IPS DF 6.9 (cell line): ENCODE data around the gene ZNF586.
"Not testable (repeated sequence)": the region's sequence is repeated elsewhere in the genome, so short reads cannot be mapped to it uniquely, and the experiment has no call there.

Experiments
- DNase-seq: peaks from one replicate; pipeline ENCODE4 v3.0.0-alpha.2; 2013; ENCODE audit warnings: low read depth, low spot score
- H3K27ac ChIP-seq: one replicate; pipeline ENCODE4 v1.5.1; 2013; ENCODE audit warnings: low read length, control low read depth
- H3K27me3 ChIP-seq: 2 replicates; pipeline ENCODE4 v1.6.1; 2013; ENCODE audit warnings: mild to moderate bottlenecking, low read length; ENCODE audit not compliant: control insufficient read depth, insufficient read depth
- H3K36me3 ChIP-seq: 2 replicates; pipeline ENCODE4 v1.6.1; 2013; ENCODE audit warnings: low read length; ENCODE audit not compliant: control insufficient read depth, insufficient read depth
- H3K4me1 ChIP-seq: 2 replicates; pipeline ENCODE4 v1.6.1; 2013; ENCODE audit warnings: low read length; ENCODE audit not compliant: control insufficient read depth, insufficient read depth
- H3K4me3 ChIP-seq: 2 replicates; pipeline ENCODE4 v1.5.1; 2013; ENCODE audit warnings: mild to moderate bottlenecking, low read length
- H3K9me3 ChIP-seq: 2 replicates; pipeline ENCODE4 v1.6.1; 2013; ENCODE audit warnings: low read length, inconsistent platforms; ENCODE audit not compliant: control insufficient read depth, insufficient read depth
- WGBS: extraction: QIAGEN DNeasy Blood & Tissue Kit; methylation state at CpG from one replicate; pipeline ENCODE4 v1.1.7; 2013; ENCODE audit warnings: mixed read lengths, missing lambda C conversion rate; ENCODE audit not compliant: insufficient read length, insufficient coverage; 5-methylcytosine and 5-hydroxymethylcytosine counted together

Gene ZNF586

DNA sequence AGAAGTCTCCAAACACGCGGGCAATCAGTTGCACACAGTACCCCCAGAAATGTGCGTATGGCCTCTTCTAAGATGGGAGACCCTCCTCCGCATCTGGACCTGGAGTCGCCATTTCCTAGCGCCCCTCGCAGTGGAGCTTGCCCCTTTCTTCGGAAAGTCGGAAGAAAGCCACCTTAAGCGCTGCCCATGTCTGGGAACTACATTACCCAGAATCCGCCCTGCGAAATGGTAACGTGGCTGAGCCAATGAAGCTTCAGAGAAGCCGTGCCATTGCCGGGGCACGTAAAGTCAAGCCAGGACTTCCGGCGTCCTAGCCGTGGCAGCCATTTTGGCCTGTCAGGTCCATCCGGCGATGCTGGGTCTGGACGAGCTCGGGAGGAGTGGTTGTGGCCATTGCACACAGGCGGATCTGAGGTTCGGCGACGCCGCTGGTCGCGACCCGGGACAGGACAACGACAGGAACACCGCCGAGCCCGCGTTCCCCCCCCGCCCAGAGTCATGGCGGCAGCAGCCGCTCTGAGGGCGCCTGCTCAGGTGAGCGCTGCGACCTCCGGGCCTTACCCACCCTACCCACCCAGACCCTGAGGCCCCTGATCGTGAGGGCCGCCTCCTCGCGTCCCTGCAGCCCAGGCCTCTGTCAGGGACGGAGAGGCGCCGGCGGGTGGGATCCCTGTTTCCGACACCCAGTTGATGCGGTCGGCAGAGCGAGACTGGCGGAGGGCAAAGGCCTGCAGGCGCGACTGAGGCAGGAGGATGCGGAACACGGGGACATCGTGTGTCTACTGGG, at the start of gene ZNF586:
Gene ZNF586, plus strand, starts transcription at position 332 of the 787 bp plus-strand sequence. Its CDS starts 167 bp downstream, at position 499.
- no CpG with 5 or more reads among the region's 61 CpGs for WGBS
- no peaks in the 10 kb centered on the region for H3K4me1 ChIP-seq
- DNase-seq = peak; percentile 95
- peak within 1 kb of the TSS; percentile 75 for H3K4me3 ChIP-seq
- no peaks in the 10 kb centered on the region for H3K9me3 ChIP-seq
- no peaks in the 10 kb centered on the region for H3K27me3 ChIP-seq
- no peaks in the 10 kb centered on the region for H3K36me3 ChIP-seq
- no peak within 1 kb of the TSS for H3K27ac ChIP-seq

DNA sequence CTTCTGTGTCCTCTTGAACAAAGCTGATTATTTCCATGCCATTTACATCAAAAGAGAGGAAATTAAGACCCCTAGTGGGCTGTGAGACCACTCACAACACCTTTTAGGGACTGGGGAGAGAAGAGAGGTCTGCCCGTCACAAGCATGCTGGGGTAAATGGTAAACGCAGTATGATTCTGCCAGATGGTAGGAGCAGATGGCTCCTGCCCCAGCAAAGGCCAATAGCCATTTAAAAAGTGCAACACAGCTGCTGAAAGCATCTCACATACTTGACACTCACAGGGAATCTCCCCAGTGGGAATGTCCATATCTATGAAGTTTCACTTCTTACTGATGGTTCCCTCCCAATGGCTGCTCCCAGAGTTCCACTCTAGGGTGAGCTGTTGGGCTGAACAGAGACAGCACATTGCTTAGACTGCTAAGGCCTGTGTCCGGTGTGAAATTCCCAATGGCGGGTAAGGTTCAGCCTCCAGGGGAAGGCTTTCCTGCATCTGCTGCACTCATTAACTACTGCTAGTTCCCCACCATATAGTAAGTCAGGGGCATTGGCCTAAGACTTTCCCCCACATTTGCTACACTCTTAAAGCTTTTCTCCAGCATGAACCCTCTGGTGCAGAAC, 49.5 kb upstream of the ZNF586 start:
- no peak overlapping the region for H3K4me3 ChIP-seq
- peaks cover 2% of the 10 kb centered on the region; the same call in 1 of the 2 replicates for H3K4me1 ChIP-seq
- no CpG with 5 or more reads among the region's 4 CpGs for WGBS
- H3K9me3 ChIP-seq = no peaks in the 10 kb centered on the region
- no peaks in the 10 kb centered on the region for H3K27me3 ChIP-seq
- peaks cover 13% of the 10 kb centered on the region; the same call in 1 of the 2 replicates for H3K36me3 ChIP-seq
- no peak overlapping the region for H3K27ac ChIP-seq
- DNase-seq = no peak

- WGBS = no CpG with 5 or more reads among the region's 10 CpGs
Observed at GRCh38 chr19:57720878-57721277, 48.6 kb upstream of the ZNF586 start.

GRCh38 chr19:57738320-57738719, 31.2 kb upstream of the ZNF586 start:
- not testable (repeated sequence) for H3K4me1 ChIP-seq, DNase-seq, H3K27me3 ChIP-seq, H3K9me3 ChIP-seq, H3K27ac ChIP-seq, H3K4me3 ChIP-seq, H3K36me3 ChIP-seq
- no CpG with 5 or more reads among the region's 10 CpGs for WGBS

More at GRCh38 chr19:57720878-57721277, 48.6 kb upstream of the ZNF586 start:
- no peaks in the 10 kb centered on the region for H3K27me3 ChIP-seq
- peaks cover 13% of the 10 kb centered on the region; the same call in 1 of the 2 replicates for H3K36me3 ChIP-seq
- H3K4me3 ChIP-seq = no peak overlapping the region
- H3K27ac ChIP-seq = no peak overlapping the region
- no peak for DNase-seq
- H3K4me1 ChIP-seq = peaks cover 2% of the 10 kb centered on the region; the same call in 1 of the 2 replicates
- no peaks in the 10 kb centered on the region for H3K9me3 ChIP-seq

- not testable (repeated sequence) for H3K4me3 ChIP-seq, H3K27me3 ChIP-seq, H3K27ac ChIP-seq, H3K9me3 ChIP-seq, DNase-seq, H3K36me3 ChIP-seq, H3K4me1 ChIP-seq
- WGBS = no CpG with 5 or more reads among the region's 7 CpGs
Observed at GRCh38 chr19:57738770-57739169, 30.7 kb upstream of the ZNF586 start.

GRCh38 chr19:57746580-57747471, 22.6 kb upstream of the ZNF586 start, which contains the start of gene ZNF776:
TSS of gene ZNF776 (plus strand) at chr19:57746815. CDS start at chr19:57747059, 244 bp downstream.
- Histone ChIP-seq H3K9me3 (no peaks in the 10 kb centered on the region), H3K27ac (no peak within 1 kb of the TSS), H3K36me3 (peaks cover 4% of the 10 kb centered on the region; the same call in 1 of the 2 replicates), H3K4me3 (peak within 1 kb of the TSS; percentile 99), H3K4me1 (no peaks in the 10 kb centered on the region), H3K27me3 (no peaks in the 10 kb centered on the region)
- peak; percentile 85 for DNase-seq
- WGBS = no CpG with 5 or more reads among the region's 51 CpGs

DNA sequence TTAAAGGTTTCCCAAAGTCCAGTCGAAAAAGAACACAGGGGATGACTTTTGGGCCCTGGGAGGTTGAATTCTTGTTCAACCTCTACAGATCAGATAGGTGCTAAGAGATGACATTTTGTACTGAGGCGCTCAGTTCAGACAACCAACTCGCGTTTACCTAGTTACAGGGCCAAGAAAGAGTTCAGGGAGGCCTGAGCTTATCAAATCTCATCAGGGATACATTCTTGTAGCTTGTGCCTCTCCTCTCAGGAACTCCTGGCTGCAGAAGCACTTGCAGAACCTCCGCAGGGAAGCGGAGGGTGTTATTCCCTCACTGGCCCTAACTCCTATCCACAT, 22.0 kb upstream of the ZNF586 start:
- no peaks in the 10 kb centered on the region for H3K4me1 ChIP-seq
- H3K27me3 ChIP-seq = no peaks in the 10 kb centered on the region
- H3K4me3 ChIP-seq = peak overlapping the region; percentile 99
- H3K9me3 ChIP-seq = no peaks in the 10 kb centered on the region
- no CpG with 5 or more reads among the region's 6 CpGs for WGBS
- H3K36me3 ChIP-seq = peaks cover 7% of the 10 kb centered on the region; the same call in 1 of the 2 replicates
- DNase-seq = no peak
- no peak overlapping the region for H3K27ac ChIP-seq

DNA sequence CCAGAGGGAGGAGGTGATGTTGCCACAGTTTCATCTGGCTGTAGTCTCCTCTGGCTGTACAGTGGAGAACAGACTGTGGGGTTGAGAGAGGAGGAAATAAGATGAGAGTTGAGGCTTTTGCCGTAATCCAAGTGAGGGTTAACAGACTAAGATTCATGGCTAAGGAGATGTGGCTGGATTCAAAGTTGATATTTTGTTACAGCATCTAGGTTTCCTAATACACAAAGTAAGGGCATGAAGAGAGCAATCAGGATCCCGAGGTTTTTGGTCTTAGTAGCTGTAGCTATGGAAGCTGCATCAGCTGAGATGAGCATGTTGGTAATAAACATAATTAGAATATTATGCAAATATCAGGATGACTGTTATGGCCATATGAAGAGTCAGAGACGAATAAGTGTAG, 21.4 kb upstream of the ZNF586 start:
- H3K4me3 ChIP-seq = no peak overlapping the region
- peaks cover 12% of the 10 kb centered on the region; the same call in 1 of the 2 replicates for H3K36me3 ChIP-seq
- H3K27ac ChIP-seq = no peak overlapping the region
- WGBS = no CpG with 5 or more reads among the region's 3 CpGs
- H3K4me1 ChIP-seq = no peaks in the 10 kb centered on the region
- DNase-seq = no peak
- H3K9me3 ChIP-seq = no peaks in the 10 kb centered on the region
- no peaks in the 10 kb centered on the region for H3K27me3 ChIP-seq

DNA sequence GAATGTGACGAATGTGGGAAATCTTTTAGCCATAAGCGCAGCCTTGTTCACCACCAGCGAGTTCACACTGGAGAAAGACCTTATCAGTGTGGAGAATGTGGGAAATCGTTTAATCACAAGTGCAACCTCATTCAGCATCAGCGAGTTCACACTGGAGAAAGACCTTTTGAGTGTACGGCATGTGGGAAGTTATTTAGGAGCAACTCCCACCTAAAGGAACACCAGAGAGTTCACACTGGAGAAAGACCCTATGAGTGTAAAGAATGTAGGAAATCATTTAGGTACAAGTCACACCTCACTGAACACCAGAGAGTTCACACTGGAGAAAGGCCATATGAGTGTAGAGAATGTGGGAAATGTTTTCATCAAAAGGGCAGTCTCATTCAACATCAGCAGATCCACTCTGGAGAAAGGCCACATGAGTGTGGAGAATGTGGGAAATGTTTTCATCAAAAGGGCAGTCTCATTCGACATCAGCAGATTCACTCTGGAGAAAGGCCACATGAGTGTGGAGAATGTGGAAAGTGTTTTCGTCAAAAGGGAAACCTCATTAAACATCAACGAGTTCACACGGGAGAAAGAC, 15.3 kb upstream of the ZNF586 start:
- H3K27ac ChIP-seq = no peak overlapping the region
- peaks cover 27% of the 10 kb centered on the region; the same call in 1 of the 2 replicates for H3K36me3 ChIP-seq

DNA sequence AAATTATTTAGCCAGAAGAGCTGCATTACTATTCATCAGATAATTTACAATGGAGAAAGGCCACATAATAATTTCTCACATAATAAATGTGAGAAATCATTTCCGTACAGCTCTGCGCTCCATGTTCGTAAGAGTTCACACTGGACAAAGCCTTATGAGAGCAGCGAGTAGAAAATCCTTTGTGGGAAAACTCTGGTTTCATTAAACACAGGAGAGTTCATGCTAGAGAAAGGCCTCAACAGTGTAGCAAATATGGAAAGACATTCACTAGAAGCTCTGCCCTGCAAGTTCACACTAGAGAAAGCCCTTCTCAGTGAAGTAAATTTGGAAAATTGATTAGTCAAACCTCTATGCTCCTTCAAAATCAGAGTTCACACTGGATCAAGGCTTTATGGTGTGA, 14.4 kb upstream of the ZNF586 start:
- Histone ChIP-seq H3K4me1 (no peaks in the 10 kb centered on the region), H3K27ac (no peak overlapping the region), H3K27me3 (no peaks in the 10 kb centered on the region), H3K4me3 (no peak overlapping the region), H3K9me3 (no peaks in the 10 kb centered on the region), H3K36me3 (peaks cover 33% of the 10 kb centered on the region)
- no peak for DNase-seq
- WGBS = no CpG with 5 or more reads among the region's 4 CpGs

More for the DNA sequence above, 15.3 kb upstream of the ZNF586 start:
- WGBS = no CpG with 5 or more reads among the region's 10 CpGs
- Histone ChIP-seq H3K9me3 (no peaks in the 10 kb centered on the region), H3K4me1 (no peaks in the 10 kb centered on the region), H3K4me3 (no peak overlapping the region), H3K27me3 (no peaks in the 10 kb centered on the region)
- no peak for DNase-seq
